Suprapubic skin (tissue), 4 donors: ENCODE results near the gene DST.

Source experiments
- EP300 ChIP-seq: sonication (generic); formaldehyde crosslinking; IDR thresholded peaks from one replicate; pipeline ENCODE4 v1.6.1; 2017; ENCODE audit warnings: antibody characterized with exemption
- POLR2A ChIP-seq, 2 donors: fragments of 450-650 bp; IDR thresholded peaks; one replicate each; pipeline ENCODE4 v1.6.1; 2017; ENCODE audit warnings: antibody characterized with exemption in 2 of 2, mild to moderate bottlenecking in 2 of 2, moderate library complexity in 2 of 2
- POLR2AphosphoS5 ChIP-seq, 3 donors: sonication (generic); formaldehyde crosslinking; IDR thresholded peaks; one replicate each; pipeline ENCODE4 v1.6.1; 2017; ENCODE audit warnings: antibody characterized with exemption in 3 of 3
- TF ChIP-seq, protein P1 (sequence below), 2 donors: fragments of 200-600 bp in 1 of 2; fragments of 450-650 bp in 1 of 2; sonication (generic) in 1 of 2; IDR thresholded peaks; one replicate each; pipeline ENCODE4 v1.5.1; 2016 to 2019; ENCODE audit warnings: antibody characterized with exemption in 2 of 2, mild to moderate bottlenecking in 1 of 2, moderate library complexity in 1 of 2

DNA sequence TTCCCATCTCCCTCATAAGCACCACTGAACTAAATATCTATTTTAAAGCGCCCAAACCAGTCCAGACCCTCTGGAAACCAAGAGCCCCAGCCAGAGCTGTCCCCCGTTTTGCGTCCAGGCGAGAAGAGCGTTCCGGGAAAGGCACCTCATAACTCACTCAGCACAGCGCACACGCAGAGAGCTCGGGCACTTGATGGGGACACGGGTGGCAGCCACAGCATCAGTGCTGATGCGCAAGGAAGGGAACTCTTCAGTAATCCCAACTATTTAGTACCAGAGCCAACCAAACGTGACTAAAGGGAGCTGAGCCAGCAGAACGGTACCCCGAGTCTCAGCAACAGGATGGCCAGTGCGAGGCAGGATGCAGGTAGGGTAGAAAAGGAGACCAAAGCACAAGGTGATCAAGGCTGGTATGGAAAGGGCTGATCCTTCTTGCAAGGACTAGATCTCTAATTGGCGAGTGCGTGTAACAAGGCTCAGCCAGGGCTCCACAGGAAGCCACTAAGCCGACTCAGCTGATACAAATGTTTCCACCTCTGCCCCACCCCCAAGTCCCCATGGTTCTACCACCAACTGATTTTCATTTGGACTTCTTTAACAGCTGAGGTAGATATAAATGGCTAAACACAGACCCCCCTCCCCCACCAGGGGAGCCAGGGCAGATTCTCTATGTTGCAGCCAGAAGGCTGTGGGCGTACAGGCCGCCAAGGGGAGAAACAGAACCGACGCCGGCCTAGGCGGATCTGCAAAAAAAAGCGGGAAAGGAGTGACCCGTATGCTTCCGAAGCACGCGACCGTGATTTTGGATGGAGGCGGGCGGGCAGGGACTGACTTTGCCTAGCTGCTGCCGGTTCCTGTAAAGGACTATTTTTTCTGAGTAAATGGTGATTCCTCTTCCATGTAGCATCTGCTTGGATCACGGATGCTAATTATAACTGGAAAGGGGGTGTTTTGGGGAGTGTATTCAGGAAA, 211.8 kb downstream of the DST start:
- TF ChIP-seq, protein P1, sequence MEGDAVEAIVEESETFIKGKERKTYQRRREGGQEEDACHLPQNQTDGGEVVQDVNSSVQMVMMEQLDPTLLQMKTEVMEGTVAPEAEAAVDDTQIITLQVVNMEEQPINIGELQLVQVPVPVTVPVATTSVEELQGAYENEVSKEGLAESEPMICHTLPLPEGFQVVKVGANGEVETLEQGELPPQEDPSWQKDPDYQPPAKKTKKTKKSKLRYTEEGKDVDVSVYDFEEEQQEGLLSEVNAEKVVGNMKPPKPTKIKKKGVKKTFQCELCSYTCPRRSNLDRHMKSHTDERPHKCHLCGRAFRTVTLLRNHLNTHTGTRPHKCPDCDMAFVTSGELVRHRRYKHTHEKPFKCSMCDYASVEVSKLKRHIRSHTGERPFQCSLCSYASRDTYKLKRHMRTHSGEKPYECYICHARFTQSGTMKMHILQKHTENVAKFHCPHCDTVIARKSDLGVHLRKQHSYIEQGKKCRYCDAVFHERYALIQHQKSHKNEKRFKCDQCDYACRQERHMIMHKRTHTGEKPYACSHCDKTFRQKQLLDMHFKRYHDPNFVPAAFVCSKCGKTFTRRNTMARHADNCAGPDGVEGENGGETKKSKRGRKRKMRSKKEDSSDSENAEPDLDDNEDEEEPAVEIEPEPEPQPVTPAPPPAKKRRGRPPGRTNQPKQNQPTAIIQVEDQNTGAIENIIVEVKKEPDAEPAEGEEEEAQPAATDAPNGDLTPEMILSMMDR (IDR thresholded peaks at IDR 0.05) = no peak
- TF ChIP-seq POLR2A (IDR thresholded peaks at IDR 0.05) = no peak
- TF ChIP-seq POLR2AphosphoS5 (IDR thresholded peaks at IDR 0.05) = no peak
- TF ChIP-seq EP300 = no peak
